ENCODE measurements around the gene APH1A.
"Not testable (repeated sequence)": the region's sequence is repeated elsewhere in the genome, so short reads cannot be mapped to it uniquely, and the experiment has no call there.

DNA sequence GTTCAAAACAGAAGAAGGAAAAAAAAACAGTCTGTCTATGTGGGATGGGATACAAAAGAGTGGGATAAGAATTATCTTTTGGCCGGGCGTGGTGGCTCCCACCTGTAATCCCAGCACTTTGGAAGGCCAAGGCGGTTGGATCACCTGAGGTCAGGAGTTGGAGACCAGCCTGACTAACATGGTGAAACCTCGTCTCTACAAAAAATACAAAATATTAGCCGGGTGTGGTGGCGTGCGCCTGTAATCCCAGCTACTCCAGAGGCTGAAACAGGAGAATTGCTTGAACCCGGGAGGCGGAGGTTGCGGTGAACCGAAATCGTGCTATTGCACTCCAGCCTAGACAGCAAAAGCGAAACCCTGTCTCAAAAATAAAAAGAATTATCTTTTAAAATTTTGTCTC is 31.6 kb downstream of the APH1A start:
- TF ChIP-seq CTCF, EZH2phosphoT487 (IDR thresholded peaks at IDR 0.05; ENCODE audit: low read length): not testable (repeated sequence)
